Thyroid gland (tissue), 4 donors: ENCODE data around the gene HEPH.

Source experiments
- POLR2A ChIP-seq, 2 donors: fragments of 450-650 bp; IDR thresholded peaks; one replicate each; pipeline ENCODE4 v1.6.1; 2017; ENCODE audit warnings: antibody characterized with exemption in 2 of 2, mild to moderate bottlenecking in 2 of 2, moderate library complexity in 1 of 2
- TF ChIP-seq, protein P1 (sequence below), 6 experiments: fragments of 200-600 bp in 3 of 6; fragments of 450-650 bp in 3 of 6; sonication (generic) in 3 of 6; IDR thresholded peaks; one replicate each; pipeline ENCODE4 v1.5.1; 2016 to 2019; ENCODE audit warnings: antibody characterized with exemption in 6 of 6, mild to moderate bottlenecking in 2 of 6, inconsistent platforms in 1 of 6, moderate library complexity in 1 of 6

DNA sequence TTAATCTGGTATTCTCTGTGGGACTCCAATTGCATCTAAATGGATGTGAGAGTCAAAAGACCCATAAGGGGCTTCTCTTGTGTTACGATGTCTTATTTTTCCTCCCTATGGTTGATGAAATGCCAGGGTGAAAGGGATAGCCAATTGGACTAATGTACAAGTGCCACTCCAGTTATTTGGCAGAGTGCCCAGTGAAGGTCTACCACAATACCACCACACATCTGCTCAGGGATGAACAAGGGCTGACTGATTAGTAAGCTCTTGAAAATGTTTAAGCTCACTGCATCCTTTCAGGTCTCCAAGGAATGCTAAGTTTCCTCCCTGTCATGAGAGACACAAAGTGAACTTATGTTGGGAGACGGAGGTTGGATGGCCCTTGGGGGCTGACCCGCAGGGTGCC is 57.8 kb downstream of the HEPH start:
- TF ChIP-seq, protein P1, sequence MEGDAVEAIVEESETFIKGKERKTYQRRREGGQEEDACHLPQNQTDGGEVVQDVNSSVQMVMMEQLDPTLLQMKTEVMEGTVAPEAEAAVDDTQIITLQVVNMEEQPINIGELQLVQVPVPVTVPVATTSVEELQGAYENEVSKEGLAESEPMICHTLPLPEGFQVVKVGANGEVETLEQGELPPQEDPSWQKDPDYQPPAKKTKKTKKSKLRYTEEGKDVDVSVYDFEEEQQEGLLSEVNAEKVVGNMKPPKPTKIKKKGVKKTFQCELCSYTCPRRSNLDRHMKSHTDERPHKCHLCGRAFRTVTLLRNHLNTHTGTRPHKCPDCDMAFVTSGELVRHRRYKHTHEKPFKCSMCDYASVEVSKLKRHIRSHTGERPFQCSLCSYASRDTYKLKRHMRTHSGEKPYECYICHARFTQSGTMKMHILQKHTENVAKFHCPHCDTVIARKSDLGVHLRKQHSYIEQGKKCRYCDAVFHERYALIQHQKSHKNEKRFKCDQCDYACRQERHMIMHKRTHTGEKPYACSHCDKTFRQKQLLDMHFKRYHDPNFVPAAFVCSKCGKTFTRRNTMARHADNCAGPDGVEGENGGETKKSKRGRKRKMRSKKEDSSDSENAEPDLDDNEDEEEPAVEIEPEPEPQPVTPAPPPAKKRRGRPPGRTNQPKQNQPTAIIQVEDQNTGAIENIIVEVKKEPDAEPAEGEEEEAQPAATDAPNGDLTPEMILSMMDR (IDR thresholded peaks at IDR 0.05): no peak
- no peak for TF ChIP-seq POLR2A (IDR thresholded peaks at IDR 0.05)
